K562 (cell line): ENCODE data around the gene ARL5C. TPM values are rescaled to one million over a fixed set of nuclear protein-coding genes. Genes with fewer than 3 reads are reported as not detected.

Source experiments
- ARNT ChIP-seq, 2 experiments: fragments of 450-650 bp; IDR thresholded peaks; 2 replicates each; pipeline ENCODE4 v1.6.1; 2016; ENCODE audit warnings: mild to moderate bottlenecking in 1 of 2
- MXI1 ChIP-seq: IDR thresholded peaks from 2 replicates; pipeline ENCODE4 v1.6.1; 2011; ENCODE audit warnings: low read depth, mild to moderate bottlenecking, improper control_type of control experiment, low read length
- MYC ChIP-seq, 2 experiments: fragments of 250-450 bp in 1 of 2; sonication (Bioruptor Pico) in 1 of 2; IDR thresholded peaks; 2 replicates each; pipeline versions ENCODE4 v1.5.1 to v1.6.1; 2012 to 2021; ENCODE audit warnings: low read depth in 2 of 2, borderline replicate concordance in 1 of 2, improper control_type of control experiment in 1 of 2, low read length in 1 of 2, mild to moderate bottlenecking in 1 of 2, moderate library complexity in 1 of 2
- RBBP5 ChIP-seq: fragments of 200-600 bp; sonication (generic); IDR thresholded peaks from 2 replicates; pipeline ENCODE4 v1.6.1; 2012; ENCODE audit warnings: borderline replicate concordance, mild to moderate bottlenecking, low read length, control low read depth, inconsistent platforms; ENCODE audit not compliant: insufficient read depth, poor library complexity, severe bottlenecking
- SNRNP70 ChIP-seq: fragments of 200-400 bp; formaldehyde crosslinking; optimal IDR thresholded peaks from 2 replicates; pipeline ENCODE3; 2017; ENCODE audit warnings: low read depth, low read length
- SOX6 ChIP-seq: fragments of 450-650 bp; IDR thresholded peaks from 2 replicates; pipeline ENCODE4 v1.6.1; 2014; ENCODE audit warnings: mild to moderate bottlenecking
- SRF ChIP-seq, 2 experiments: fragments of 250-450, 450-650 bp in 1 of 2; sonication (Bioruptor Pico) in 1 of 2; sonication (generic) in 1 of 2; formaldehyde crosslinking; IDR thresholded peaks; 2 replicates each; pipeline versions ENCODE4 v1.5.0 to v1.5.1; 2020 to 2022; ENCODE audit warnings: mild to moderate bottlenecking in 1 of 2, missing genetic modification reagents in 1 of 2
- ZNF444 ChIP-seq: fragments of 250-450 bp; sonication (Bioruptor Pico); IDR thresholded peaks from 2 replicates; pipeline ENCODE4 v1.4.0; 2020; ENCODE audit warnings: mild to moderate bottlenecking, moderate library complexity
- polyA plus RNA-seq, 8 experiments: library from polyadenylated mRNA; depleted of rRNA in 4 of 8; stranded (reverse) in 5 of 8; unstranded in 3 of 8; fragments of >200 nt; fragmentation: Nextera tagmentation in 2 of 8; fragmentation: Illumina TruSeq in 1 of 8; extraction: Ambion mirVana in 2 of 8; extraction: Trizol in 1 of 8; gene quantifications; 2 replicates each; pipeline versions ENCODE4 v1.2.1 to v1.2.3, GENCODE V29; 2011 to 2014; ENCODE audit warnings: inconsistent platforms in 1 of 8, missing spikeins in 1 of 8
- total RNA-seq, 7 experiments: library from RNA; depleted of rRNA in 6 of 7; stranded (reverse); fragments of >200 nt in 6 of 7; fragmentation: Illumina TruSeq in 2 of 7; extraction: Trizol in 2 of 7; gene quantifications; 2 replicates each; pipeline versions ENCODE4 v1.2.1 to v1.2.3, GENCODE V29; 2011 to 2021; ENCODE audit warnings: low replicate concordance in 1 of 7
- TF ChIP-seq, protein P1 (sequence below), 2 experiments: fragments of 450-650 bp in 1 of 2; sonication (generic) in 1 of 2; formaldehyde crosslinking in 1 of 2; IDR thresholded peaks; 2 replicates each; pipeline versions ENCODE4 v1.7.1 to v1.9.0; 2016 to 2022; ENCODE audit warnings: inconsistent platforms in 1 of 2, mild to moderate bottlenecking in 1 of 2, missing genetic modification reagents in 1 of 2
- TF ChIP-seq, protein P2 (sequence below): fragments of 250-450 bp; sonication (Bioruptor Pico); IDR thresholded peaks from 2 replicates; pipeline ENCODE4 v1.4.0; 2020; ENCODE audit warnings: mild to moderate bottlenecking
- TF ChIP-seq, protein P3 (sequence below): fragments of 450-650 bp; formaldehyde crosslinking; IDR thresholded peaks from 2 replicates; pipeline ENCODE4 v1.4.0; 2020; ENCODE audit warnings: mild to moderate bottlenecking, moderate library complexity

The ARL5C gene
- total and polyA plus RNA-seq, 9 of the 15 experiments (the other 6 are each of a cell fraction or from before 2014, with no cell fraction given), result not detected

DNA sequence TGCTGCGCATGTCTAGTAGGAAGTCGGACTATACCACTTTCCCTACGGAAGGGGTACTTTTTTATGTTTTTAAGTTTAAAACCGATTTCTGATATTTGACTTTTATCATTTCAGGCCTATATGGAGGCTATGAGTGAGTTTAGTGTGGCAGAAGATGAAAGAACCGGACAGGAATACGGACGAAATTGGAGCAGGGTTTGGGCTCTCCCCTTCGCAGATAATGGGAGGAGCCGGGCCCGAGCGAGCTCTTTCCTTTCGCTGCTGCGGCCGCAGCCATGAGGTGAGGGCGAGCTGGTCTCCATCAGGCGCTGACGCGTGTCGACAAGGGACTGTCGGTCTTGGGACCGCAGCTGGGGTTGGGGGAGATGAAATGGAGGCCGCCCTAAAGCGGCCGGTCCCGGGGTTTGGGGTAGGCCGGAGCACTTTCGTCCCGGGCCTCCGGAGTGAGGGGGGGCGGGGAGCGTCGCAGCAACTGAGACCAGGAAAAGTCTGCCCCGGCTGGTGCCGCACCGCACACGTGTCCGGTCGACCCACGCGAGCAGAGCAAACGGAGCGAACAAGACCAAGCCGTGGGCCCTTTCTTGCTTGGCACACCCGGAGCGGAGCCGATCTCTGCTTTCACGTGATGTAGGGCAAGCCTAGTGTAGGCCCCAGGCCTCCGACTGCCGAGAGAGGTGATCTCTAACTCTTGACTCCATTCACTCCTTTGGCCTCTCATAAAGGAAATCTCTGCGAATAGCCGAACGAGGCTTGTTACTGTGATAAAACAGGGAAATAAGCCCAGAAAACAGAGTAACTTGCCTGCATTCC lies 34.3 kb upstream of the ARL5C start, which contains the start of gene RPL19 (continued):
- TF ChIP-seq, protein P1, sequence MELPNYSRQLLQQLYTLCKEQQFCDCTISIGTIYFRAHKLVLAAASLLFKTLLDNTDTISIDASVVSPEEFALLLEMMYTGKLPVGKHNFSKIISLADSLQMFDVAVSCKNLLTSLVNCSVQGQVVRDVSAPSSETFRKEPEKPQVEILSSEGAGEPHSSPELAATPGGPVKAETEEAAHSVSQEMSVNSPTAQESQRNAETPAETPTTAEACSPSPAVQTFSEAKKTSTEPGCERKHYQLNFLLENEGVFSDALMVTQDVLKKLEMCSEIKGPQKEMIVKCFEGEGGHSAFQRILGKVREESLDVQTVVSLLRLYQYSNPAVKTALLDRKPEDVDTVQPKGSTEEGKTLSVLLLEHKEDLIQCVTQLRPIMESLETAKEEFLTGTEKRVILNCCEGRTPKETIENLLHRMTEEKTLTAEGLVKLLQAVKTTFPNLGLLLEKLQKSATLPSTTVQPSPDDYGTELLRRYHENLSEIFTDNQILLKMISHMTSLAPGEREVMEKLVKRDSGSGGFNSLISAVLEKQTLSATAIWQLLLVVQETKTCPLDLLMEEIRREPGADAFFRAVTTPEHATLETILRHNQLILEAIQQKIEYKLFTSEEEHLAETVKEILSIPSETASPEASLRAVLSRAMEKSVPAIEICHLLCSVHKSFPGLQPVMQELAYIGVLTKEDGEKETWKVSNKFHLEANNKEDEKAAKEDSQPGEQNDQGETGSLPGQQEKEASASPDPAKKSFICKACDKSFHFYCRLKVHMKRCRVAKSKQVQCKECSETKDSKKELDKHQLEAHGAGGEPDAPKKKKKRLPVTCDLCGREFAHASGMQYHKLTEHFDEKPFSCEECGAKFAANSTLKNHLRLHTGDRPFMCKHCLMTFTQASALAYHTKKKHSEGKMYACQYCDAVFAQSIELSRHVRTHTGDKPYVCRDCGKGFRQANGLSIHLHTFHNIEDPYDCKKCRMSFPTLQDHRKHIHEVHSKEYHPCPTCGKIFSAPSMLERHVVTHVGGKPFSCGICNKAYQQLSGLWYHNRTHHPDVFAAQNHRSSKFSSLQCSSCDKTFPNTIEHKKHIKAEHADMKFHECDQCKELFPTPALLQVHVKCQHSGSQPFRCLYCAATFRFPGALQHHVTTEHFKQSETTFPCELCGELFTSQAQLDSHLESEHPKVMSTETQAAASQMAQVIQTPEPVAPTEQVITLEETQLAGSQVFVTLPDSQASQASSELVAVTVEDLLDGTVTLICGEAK (IDR thresholded peaks at IDR 0.05), result no peak; the same call in 1 of the 2 replicates
- TF ChIP-seq, protein P1 (CRISPR knock-in tag; IDR thresholded peaks at IDR 0.05), result no peak
- peak in 1 of 2 experiments; percentile 14; a peak in 1 of 4 replicates for TF ChIP-seq SRF (CRISPR knock-in tag; IDR thresholded peaks at IDR 0.05)
- TF ChIP-seq, protein P2, sequence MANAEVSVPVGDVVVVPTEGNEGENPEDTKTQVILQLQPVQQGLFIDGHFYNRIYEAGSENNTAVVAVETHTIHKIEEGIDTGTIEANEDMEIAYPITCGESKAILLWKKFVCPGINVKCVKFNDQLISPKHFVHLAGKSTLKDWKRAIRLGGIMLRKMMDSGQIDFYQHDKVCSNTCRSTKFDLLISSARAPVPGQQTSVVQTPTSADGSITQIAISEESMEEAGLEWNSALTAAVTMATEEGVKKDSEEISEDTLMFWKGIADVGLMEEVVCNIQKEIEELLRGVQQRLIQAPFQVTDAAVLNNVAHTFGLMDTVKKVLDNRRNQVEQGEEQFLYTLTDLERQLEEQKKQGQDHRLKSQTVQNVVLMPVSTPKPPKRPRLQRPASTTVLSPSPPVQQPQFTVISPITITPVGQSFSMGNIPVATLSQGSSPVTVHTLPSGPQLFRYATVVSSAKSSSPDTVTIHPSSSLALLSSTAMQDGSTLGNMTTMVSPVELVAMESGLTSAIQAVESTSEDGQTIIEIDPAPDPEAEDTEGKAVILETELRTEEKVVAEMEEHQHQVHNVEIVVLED (CRISPR knock-in tag), result 0 out of 2 replicates have a peak, but pooled peaks have one; percentile 23
- TF ChIP-seq MYC (IDR thresholded peaks at IDR 0.05; ENCODE audit: low read depth, low read length), result peak; percentile 98
- peak; percentile 91 for TF ChIP-seq MYC (CRISPR knock-in tag; IDR thresholded peaks at IDR 0.05; ENCODE audit: borderline replicate concordance, low read depth)
- TF ChIP-seq ZNF444, result no peak
- 0 out of 2 replicates have a peak, but pooled peaks have one; percentile 5 for TF ChIP-seq MXI1
- TF ChIP-seq RBBP5, result peak; percentile 74
- TF ChIP-seq SNRNP70, result no peak
- TF ChIP-seq ARNT (IDR thresholded peaks at IDR 0.05), result peak in 1 of 2 experiments; percentile 89; a peak in 2 of 4 replicates
- TF ChIP-seq, protein P3, sequence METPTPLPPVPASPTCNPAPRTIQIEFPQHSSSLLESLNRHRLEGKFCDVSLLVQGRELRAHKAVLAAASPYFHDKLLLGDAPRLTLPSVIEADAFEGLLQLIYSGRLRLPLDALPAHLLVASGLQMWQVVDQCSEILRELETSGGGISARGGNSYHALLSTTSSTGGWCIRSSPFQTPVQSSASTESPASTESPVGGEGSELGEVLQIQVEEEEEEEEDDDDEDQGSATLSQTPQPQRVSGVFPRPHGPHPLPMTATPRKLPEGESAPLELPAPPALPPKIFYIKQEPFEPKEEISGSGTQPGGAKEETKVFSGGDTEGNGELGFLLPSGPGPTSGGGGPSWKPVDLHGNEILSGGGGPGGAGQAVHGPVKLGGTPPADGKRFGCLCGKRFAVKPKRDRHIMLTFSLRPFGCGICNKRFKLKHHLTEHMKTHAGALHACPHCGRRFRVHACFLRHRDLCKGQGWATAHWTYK, result no peak
- 0 out of 2 replicates have a peak, but pooled peaks have one; percentile 30 for TF ChIP-seq SOX6
